NCI-H2196 treated with DMSO at 0.1 percent for 48 hours (cell line): ENCODE results near the gene PSTK.

Source experiments
- DNase-seq: peaks from one replicate; lab custom pipeline; 2025; ENCODE audit not compliant: unreplicated experiment; lab: John Stamatoyannopoulos, UW

The PSTK gene, protein sequence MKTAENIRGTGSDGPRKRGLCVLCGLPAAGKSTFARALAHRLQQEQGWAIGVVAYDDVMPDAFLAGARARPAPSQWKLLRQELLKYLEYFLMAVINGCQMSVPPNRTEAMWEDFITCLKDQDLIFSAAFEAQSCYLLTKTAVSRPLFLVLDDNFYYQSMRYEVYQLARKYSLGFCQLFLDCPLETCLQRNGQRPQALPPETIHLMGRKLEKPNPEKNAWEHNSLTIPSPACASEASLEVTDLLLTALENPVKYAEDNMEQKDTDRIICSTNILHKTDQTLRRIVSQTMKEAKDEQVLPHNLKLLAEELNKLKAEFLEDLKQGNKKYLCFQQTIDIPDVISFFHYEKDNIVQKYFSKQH

DNA sequence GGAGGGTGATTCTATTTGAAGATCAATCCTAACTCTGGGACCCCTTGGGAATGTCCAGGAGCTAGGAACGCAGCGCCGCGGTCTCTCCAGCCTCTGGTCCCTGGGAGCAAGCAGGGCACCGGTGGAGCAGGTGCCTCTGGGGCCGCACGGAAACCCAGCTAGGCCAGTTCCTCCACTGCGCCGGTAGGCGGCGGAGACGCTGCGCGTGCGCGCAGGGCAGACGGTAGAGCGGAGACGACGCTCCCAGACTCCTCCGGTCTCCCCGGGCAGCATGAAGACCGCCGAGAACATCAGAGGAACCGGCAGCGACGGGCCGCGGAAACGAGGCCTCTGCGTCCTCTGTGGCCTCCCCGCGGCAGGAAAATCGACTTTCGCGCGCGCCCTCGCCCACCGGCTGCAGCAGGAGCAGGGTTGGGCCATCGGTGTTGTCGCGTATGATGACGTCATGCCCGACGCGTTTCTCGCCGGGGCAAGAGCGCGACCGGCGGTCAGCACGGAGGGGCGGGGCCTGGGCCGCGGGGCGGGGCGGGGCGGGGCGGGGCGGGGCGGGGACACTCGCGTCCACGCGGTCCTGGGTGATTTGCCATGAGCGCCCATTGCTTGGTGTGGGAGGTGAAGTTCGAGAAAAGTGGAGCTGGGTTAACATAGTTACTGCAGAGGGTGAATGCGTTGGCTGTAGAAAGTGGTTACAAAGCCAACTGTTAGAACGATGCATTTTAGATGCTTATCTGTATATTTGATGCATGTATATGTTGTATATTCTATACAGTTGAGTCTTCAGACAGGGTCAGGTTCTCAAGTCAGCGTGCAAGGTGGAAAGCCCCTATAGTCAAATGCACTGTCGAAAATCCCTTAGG lies at the start of gene PSTK:
PSTK (plus strand) TSS at position 193 of the 857 bp plus-strand sequence; CDS start at position 272, 79 bp downstream.
- DNase-seq, result peak; percentile 53

GRCh38 chr10:122931088-122931906 lies 48.9 kb upstream of the PSTK start:
- DNase-seq, result no peak

DNA sequence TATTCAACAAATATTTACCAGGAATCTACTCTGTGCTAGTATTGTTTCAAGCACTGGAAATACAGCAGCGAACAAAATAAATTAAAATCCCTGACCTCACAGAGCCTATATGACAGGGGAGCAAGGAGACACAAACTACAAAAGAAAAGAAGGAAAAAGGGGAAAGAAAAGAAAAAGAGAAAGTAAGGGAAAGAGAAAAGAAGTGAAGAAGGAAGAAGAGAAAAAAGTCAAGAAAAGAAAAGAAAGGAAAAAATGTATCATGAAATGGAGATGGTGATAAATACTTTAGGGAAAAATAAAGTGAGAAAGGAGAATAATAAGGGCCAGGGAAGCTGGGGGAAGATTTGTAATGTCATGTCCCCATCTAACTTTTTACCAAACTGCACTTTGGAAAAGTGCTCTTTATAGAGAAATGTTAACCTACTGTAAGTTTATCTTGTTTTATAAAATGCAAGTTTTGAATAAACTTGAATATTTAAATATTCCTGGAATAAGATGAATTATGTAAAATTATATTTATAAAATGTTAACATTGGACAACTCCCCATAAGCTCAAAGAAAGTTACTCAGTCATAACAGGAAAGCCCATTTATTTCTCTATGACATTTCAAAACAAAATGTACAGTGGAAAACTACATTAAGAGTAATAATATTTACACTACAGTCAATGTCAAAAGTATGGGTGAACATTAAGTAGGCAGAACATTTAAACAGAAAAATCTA lies 40.9 kb upstream of the PSTK start:
- DNase-seq, result no peak

GRCh38 chr10:122939856-122940543 lies 40.2 kb upstream of the PSTK start:
- no peak for DNase-seq

- no peak for DNase-seq
Measured at GRCh38 chr10:122949296-122949695, 30.9 kb upstream of the PSTK start.

DNA sequence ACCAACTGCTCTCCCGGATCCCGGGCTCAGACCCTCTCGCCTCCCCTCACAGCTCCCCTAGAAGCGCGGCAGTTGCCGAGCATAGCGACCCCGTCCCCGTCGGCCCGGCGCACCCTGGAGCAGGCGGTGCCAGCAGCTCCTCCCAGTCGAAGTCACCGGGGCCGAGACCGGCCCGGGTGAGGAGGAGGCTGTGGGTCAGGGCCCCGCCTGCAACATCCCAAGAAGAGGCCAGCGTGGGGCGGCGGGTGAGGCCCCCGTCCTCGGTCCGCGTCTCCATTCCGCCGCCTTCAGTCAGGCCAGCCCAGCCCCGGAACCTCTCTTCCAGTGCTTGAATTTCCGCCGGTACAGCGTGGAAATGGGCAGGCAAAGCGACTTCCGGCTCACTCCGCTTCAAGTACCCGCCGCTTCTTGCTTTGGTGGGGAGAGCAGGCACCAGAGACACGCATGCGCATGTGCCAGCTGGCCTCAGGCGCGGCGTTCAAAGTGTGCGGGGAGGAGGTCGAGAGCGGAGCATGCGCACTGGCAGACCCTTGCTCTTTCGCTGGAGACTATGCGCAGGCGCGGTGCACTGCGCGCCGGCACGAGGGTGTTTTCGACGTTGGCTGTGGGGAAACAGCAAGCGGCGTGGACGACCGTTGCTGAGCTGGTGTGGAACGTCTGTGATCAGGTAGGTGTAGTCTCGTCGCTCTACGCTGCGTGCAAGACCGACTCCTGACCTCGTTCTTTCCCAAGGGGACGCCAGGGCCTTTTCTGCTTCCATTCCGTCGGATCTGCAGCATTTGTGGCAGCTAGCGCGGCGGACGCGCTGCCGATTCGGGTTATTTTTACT lies 26.1 kb upstream of the PSTK start, which contains the start of gene C10orf88:
C10orf88 (minus strand) TSS at position 326 of the 829 bp plus-strand sequence; CDS start at position 277, 49 bp downstream.
- peak; percentile 89 for DNase-seq

DNA sequence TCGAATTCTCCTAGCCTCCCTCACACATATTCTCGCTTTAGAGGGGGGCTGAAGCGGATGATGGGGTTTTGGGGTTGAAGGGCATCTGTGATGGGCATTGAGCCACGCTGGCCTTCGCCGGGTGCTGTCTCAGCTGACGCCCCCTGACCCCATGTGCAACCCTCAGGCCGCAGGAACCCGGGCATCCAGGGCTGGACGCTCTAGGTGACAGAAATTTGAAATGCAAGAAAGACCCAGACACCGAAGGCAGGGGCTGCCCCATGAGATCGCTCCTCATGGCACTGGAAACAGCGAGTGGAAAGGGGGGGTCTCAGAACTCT lies 25.5 kb upstream of the PSTK start:
- DNase-seq, result no peak

DNA sequence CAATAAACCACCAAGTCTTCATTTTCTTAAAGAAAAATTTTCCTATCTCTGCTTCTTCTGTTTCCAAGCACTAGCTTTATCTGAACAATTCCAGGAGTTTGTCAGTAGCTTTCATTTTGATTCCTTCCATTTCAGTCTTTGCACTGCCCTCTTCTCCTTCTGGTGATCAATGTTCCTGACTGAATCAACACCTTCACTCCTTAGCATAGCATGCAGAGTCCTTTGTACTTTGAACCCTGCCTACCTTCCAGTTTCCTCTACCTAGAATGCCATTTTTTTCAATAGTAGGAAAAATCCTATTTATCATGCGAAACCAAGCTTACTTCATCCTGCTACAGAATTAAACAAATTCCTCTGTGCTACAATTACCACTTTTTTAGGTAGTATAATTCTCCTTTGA lies 24.3 kb upstream of the PSTK start:
- no peak for DNase-seq

DNA sequence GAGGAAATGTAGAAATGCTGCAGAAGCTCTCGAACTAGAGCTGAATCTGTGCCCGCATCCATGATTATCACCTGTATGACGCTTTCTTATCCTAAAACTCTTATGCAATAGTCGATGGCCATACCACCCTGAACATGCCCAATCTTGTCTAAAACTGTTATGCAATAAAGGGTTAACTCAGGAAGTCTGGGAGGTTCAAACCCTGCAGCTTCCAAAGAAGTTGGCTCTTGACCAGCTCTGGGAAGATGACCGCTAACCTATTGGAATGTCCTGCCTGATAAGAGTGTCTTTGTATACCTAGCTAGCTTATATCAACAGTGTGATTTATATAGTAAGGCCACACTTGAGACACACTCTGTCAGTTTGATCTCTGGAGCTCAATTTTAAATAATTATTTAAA lies 22.7 kb upstream of the PSTK start:
- no peak for DNase-seq

DNA sequence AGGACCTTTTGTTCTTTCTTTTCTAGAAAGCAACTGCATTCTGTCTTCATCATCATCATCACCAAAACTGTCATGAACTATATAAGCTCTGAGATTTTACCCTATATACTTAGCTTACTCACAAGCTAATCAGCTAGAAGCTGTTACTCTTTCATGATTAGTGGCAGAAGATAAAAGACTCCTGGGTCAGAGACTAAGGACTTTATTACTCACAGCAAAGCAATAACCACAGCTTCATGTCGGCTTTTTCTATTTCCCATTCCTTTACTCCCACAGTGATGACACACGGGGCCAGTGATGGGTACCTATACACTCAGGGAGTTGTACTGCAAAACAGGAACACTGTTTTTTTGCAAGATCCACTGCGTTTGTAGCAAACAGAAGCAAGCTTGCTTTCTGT lies 17.8 kb upstream of the PSTK start:
- no peak for DNase-seq

DNA sequence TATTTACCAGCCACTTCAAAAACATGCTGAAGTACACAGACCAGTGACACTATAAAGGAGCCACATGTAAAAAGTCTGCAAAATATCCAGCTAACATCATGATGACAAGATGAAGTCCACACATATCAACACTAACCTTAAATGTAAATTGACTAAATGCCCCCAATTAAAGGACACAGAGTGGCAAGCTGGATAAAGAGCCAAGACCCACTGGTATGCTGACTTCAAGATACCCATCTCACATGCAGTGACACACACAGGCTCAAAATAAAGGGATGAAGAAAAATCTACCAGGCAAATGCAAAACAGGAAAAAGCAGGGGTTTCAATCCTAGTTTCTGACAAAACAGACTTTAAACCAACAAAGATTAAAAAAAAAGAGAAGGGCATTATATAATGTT lies 13.3 kb upstream of the PSTK start:
- no peak for DNase-seq

- DNase-seq, result no peak
Measured at GRCh38 chr10:122968698-122969097, 11.5 kb upstream of the PSTK start.

- DNase-seq, result no peak
Measured at GRCh38 chr10:122974023-122974422, 6.2 kb upstream of the PSTK start.

GRCh38 chr10:122974543-122975064 lies 5.6 kb upstream of the PSTK start:
- no peak for DNase-seq

DNA sequence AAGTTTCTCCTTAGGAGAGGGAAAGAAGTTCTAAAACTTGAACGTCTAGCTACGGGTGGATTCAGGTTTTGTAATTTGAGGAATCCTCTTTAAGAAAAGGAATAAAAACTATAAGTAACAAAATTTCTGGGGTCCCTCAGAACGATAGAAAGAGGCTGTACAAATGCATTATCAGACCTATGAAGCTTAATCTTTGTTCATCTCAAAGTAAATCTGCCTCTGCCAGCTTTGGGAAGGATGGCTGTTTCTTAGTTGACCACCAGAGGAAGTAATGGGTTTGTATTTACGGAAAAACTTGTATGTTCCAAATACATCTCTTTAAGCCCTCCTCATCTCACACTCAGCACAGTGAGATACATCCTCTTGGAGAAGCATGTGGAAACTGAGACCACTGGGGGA lies 864 bp downstream of the PSTK start:
- no peak for DNase-seq

DNA sequence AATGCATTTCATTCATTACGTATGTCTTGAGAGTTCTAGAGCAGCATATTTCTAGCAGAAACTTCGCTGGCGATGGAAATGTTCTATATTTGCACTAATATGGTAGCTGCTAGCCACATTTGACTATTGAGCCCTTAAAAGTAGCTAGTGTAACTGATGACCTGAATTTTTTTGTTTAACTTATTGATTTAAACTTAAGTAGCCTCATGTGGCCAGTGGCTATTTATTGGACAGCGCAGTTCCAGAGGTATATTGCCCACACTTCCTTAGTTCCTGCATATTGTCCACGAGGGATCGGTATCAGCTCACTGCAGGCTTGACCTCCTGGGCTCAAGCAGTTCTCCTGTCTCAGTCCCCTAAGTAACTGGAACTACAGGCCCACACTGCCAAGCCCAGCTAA lies 3.7 kb downstream of the PSTK start:
- no peak for DNase-seq

- no peak for DNase-seq
Measured at GRCh38 chr10:122984708-122985107, 4.5 kb downstream of the PSTK start.

DNA sequence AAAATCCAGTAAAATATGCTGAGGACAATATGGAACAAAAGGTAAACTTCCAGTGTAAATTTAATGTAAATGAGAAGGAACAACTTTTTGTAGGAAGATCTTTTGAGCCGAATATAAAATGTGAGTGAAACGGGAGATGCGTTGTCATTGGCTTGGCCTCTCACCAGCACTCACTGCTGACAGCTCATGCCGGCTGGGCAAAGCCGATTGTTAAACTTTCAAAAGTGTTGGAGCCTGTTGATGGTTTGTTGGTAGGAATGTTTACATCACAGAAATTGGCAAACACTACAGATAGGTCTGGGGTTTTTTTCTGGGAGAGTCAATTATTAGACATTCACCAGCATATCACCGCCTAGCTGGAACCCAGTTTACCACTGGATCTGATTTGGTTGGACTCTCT lies 6.1 kb downstream of the PSTK start:
- no peak for DNase-seq

DNA sequence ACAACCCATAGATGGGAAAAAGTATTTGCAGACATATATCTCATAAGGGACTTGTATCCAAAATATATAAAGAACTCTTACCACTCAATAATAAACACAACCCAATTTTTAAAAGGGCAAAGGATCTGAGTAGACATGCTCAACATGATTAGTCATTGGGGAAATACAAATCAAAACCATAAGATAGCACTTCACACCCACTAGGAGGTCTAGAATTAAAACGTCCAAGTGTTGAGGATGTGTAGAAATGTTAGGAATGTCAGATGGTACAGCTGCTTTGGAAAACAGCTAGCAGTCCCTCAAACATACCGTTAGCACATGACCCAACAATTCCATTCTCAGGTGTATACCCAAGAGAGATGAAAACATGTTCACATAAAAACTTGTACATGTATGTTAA lies 8.3 kb downstream of the PSTK start:
- DNase-seq, result no peak
